ENCODE results near the gene ACAD10. TPM values are rescaled to one million over a fixed set of nuclear protein-coding genes. Genes with fewer than 3 reads are reported as not detected.

ACAD10 gene
- total RNA-seq, 2 experiments from 2014 or later = 14.4 to 17.4 TPM

DNA sequence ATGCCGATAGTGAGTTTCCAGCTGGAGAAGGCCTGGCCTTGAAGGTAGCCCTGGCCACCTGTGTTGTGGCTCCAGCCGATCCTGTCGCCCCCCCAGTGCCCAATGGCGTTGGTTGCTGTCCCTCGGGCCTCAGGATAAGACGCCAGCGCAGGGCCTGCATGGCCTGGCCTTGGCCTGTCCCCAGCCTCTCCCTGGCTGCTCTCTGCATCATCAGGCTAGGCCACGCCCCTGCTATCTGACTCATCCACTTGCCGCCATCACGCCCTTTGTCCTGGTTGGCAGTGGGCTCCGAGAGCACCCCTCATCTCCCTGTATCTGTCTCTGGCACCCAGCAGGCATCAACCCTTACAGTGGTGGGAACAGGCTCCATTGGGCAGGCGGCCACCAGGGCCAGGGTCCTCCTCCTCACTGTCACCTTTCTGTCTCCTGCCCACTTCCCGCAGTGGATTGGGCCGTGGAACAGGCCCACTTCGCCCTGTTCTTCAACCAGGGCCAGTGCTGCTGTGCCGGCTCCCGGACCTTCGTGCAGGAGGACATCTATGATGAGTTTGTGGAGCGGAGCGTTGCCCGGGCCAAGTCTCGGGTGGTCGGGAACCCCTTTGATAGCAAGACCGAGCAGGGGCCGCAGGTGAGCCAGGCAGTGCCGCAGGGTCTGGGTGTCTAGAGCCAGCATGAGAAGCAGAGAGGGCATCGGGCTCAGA, 106.5 kb downstream of the ACAD10 start:
- no peaks in the 10 kb centered on the region for H3K27me3 Mint-ChIP-seq

GRCh38 chr12:111792856-111793235, 107.0 kb downstream of the ACAD10 start:
- no peaks in the 10 kb centered on the region for H3K4me1 Mint-ChIP-seq
- H3K4me3 Mint-ChIP-seq = no peak overlapping the region
- no peak overlapping the region for H3K27ac Mint-ChIP-seq
- DNase-seq = no peak
- H3K27me3 Mint-ChIP-seq = no peaks in the 10 kb centered on the region
- H3K36me3 Mint-ChIP-seq = no peaks in the 10 kb centered on the region
- H3K9me3 Mint-ChIP-seq = no peaks in the 10 kb centered on the region

More for the DNA sequence above, 106.5 kb downstream of the ACAD10 start:
- H3K4me3 Mint-ChIP-seq = no peak overlapping the region
- H3K27ac Mint-ChIP-seq = no peak overlapping the region
- H3K4me1 Mint-ChIP-seq = no peaks in the 10 kb centered on the region
- H3K36me3 Mint-ChIP-seq = no peaks in the 10 kb centered on the region
- no peaks in the 10 kb centered on the region for H3K9me3 Mint-ChIP-seq
- DNase-seq = no peak

- Mint-ChIP-seq H3K27ac (no peak overlapping the region), H3K36me3 (no peaks in the 10 kb centered on the region), H3K4me1 (no peaks in the 10 kb centered on the region), H3K27me3 (no peaks in the 10 kb centered on the region), H3K4me3 (no peak overlapping the region), H3K9me3 (no peaks in the 10 kb centered on the region)
- no peak for DNase-seq
These were observed 112.3 kb downstream of the ACAD10 start for GRCh38 chr12:111798182-111798581.

- Mint-ChIP-seq H3K27ac (no peak overlapping the region), H3K27me3 (no peaks in the 10 kb centered on the region), H3K9me3 (no peaks in the 10 kb centered on the region), H3K4me3 (no peak overlapping the region), H3K36me3 (no peaks in the 10 kb centered on the region), H3K4me1 (no peaks in the 10 kb centered on the region)
- no peak for DNase-seq
These were observed 113.9 kb downstream of the ACAD10 start for GRCh38 chr12:111799758-111800157.

GRCh38 chr12:111803038-111803626, 117.3 kb downstream of the ACAD10 start:
- Mint-ChIP-seq H3K4me1 (no peaks in the 10 kb centered on the region), H3K9me3 (no peaks in the 10 kb centered on the region), H3K27ac (no peak overlapping the region), H3K36me3 (no peaks in the 10 kb centered on the region), H3K4me3 (no peak overlapping the region), H3K27me3 (no peaks in the 10 kb centered on the region)
- DNase-seq = no peak

DNA sequence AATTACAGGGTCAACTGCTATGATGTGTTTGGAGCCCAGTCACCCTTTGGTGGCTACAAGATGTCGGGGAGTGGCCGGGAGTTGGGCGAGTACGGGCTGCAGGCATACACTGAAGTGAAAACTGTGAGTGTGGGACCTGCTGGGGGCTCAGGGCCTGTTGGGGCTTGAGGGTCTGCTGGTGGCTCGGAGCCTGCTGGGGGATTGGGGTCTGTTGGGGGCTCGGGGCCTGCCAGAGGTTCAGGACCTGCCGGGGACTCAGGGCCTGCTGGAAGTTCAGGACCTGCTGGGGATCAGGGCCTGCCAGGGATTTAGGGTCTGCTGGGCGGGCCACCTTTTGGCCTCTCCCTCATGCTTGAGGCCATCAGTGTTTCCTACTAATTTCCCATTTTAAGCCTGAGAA, 118.0 kb downstream of the ACAD10 start:
- Mint-ChIP-seq H3K9me3 (no peaks in the 10 kb centered on the region), H3K27me3 (no peaks in the 10 kb centered on the region), H3K4me3 (no peak overlapping the region), H3K4me1 (no peaks in the 10 kb centered on the region), H3K27ac (no peak overlapping the region), H3K36me3 (no peaks in the 10 kb centered on the region)
- DNase-seq = no peak

GRCh38 chr12:111806304-111806703, 120.5 kb downstream of the ACAD10 start:
- no peaks in the 10 kb centered on the region for H3K36me3 Mint-ChIP-seq
- H3K9me3 Mint-ChIP-seq = no peaks in the 10 kb centered on the region
- H3K27ac Mint-ChIP-seq = no peak overlapping the region
- H3K27me3 Mint-ChIP-seq = no peaks in the 10 kb centered on the region
- H3K4me3 Mint-ChIP-seq = no peak overlapping the region
- no peak for DNase-seq
- no peaks in the 10 kb centered on the region for H3K4me1 Mint-ChIP-seq

Other genes starting within 250 kb of the ACAD10 start
- gene ATXN2, start 86.7 kb upstream of the ACAD10 start, total RNA-seq = 10 to 100 TPM; 24.8 to 30.8 TPM
- 10 to 100 TPM; 22.4 to 23.0 TPM for gene BRAP, start 97 bp upstream of the ACAD10 start, total RNA-seq
- gene ALDH2, start 80.9 kb downstream of the ACAD10 start, total RNA-seq = 1 to 10 TPM; 1.4 to 1.6 TPM
- gene MAPKAPK5, start 156.2 kb downstream of the ACAD10 start, total RNA-seq = 10 to 100 TPM; 73.7 to 75.0 TPM

All from activated naive CD8-positive, alpha-beta T cell treated with anti-CD3 and anti-CD28 coated beads for 36 hours (primary cell).